Activated CD4-positive, alpha-beta memory T cell treated with anti-CD3 and anti-CD28 coated beads, Interleukin-2, amount 10 ng/mL, durations not matched to agents 7 days and 5 days (primary cell): Measurements from ENCODE around the gene NPIPB2. TPM values are rescaled to one million over a fixed set of nuclear protein-coding genes. Genes with fewer than 3 reads are reported as not detected.

Experiments
- CTCF ChIA-PET: fragments of 350-600 bp; sonication (Branson Sonifier 250); formaldehyde crosslinking; loops from one replicate; lab custom pipeline; 2021; ENCODE audit warnings: antibody characterized with exemption, inconsistent platforms; lab: Charles Lee
- POLR2A ChIA-PET: fragments of 350-600 bp; sonication (Branson Sonifier 250); formaldehyde crosslinking; loops from one replicate; lab custom pipeline; 2021; ENCODE audit warnings: antibody characterized with exemption; lab: Charles Lee
- DNase-seq: peaks from one replicate; pipeline ENCODE4 v3.0.0-alpha.2; 2020
- H3K27ac Mint-ChIP-seq: one replicate; pipeline ENCODE4 v1.8.0; 2021; ENCODE audit warnings: mild to moderate bottlenecking, mixed read lengths
- H3K27me3 Mint-ChIP-seq: one replicate; pipeline ENCODE4 v1.8.0; 2021; ENCODE audit warnings: mixed read lengths
- H3K36me3 Mint-ChIP-seq: one replicate; pipeline ENCODE4 v1.8.0; 2021; ENCODE audit warnings: low read depth, mixed read lengths
- H3K4me1 Mint-ChIP-seq: one replicate; pipeline ENCODE4 v1.8.0; 2021; ENCODE audit warnings: mixed read lengths
- H3K4me3 Mint-ChIP-seq: one replicate; pipeline ENCODE4 v1.8.0; 2021; ENCODE audit warnings: mild to moderate bottlenecking, mixed read lengths
- H3K9me3 Mint-ChIP-seq: one replicate; pipeline ENCODE4 v1.8.0; 2021; ENCODE audit warnings: mixed read lengths
- total RNA-seq, 2 experiments: library from RNA; stranded (reverse); gene quantifications; one replicate each; pipeline ENCODE4 v1.2.3, GENCODE V29; 2021

The NPIPB2 gene
- total RNA-seq, 2 experiments from 2014 or later, result 5.5 to 8.1 TPM

- ChIA-PET CTCF (no interaction called here), POLR2A (no interaction called here)
- Mint-ChIP-seq H3K27me3 (no peaks in the 10 kb centered on the region), H3K27ac (no peak overlapping the region), H3K4me3 (no peak overlapping the region), H3K4me1 (peaks cover 7% of the 10 kb centered on the region), H3K9me3 (no peaks in the 10 kb centered on the region), H3K36me3 (peaks cover 43% of the 10 kb centered on the region)
- DNase-seq, result no peak
Measured at GRCh38 chr16:11880007-11880406, 61.8 kb downstream of the NPIPB2 start.

- Mint-ChIP-seq H3K4me3 (no peak overlapping the region), H3K27ac (no peak overlapping the region), H3K9me3 (no peaks in the 10 kb centered on the region), H3K36me3 (peaks cover 45% of the 10 kb centered on the region), H3K27me3 (no peaks in the 10 kb centered on the region), H3K4me1 (peaks cover 7% of the 10 kb centered on the region)
- CTCF ChIA-PET, result no interaction called here
- POLR2A ChIA-PET, result no interaction called here
- no peak for DNase-seq
Measured at GRCh38 chr16:11877374-11877773, 64.5 kb downstream of the NPIPB2 start.

Other genes starting within 250 kb of the NPIPB2 start
- gene TXNDC11, start 199.2 kb downstream of the NPIPB2 start, total RNA-seq, result 10 to 100 TPM; 45.3 to 46.6 TPM
- 10 to 100 TPM; 68.9 to 70.9 TPM for gene ZC3H7A, start 144.8 kb downstream of the NPIPB2 start, total RNA-seq
- gene RSL1D1, start 90.5 kb downstream of the NPIPB2 start, total RNA-seq, result 100 to 1,000 TPM; 146 to 157 TPM
- gene GSPT1, start 26.1 kb downstream of the NPIPB2 start, total RNA-seq, result 100 to 1,000 TPM; 124 to 125 TPM
- gene TNFRSF17, start 23.2 kb upstream of the NPIPB2 start, total RNA-seq, result not detected
- 10 to 100 TPM; 13.1 to 13.7 TPM for gene SNX29, start 34.7 kb upstream of the NPIPB2 start, total RNA-seq